ENCODE data around the gene CTDP1. TPM values are rescaled to one million over a fixed set of nuclear protein-coding genes. Genes with fewer than 3 reads are reported as not detected.

Gene CTDP1
- total RNA-seq, 1 experiment from 2014 or later = 33.7 TPM

DNA sequence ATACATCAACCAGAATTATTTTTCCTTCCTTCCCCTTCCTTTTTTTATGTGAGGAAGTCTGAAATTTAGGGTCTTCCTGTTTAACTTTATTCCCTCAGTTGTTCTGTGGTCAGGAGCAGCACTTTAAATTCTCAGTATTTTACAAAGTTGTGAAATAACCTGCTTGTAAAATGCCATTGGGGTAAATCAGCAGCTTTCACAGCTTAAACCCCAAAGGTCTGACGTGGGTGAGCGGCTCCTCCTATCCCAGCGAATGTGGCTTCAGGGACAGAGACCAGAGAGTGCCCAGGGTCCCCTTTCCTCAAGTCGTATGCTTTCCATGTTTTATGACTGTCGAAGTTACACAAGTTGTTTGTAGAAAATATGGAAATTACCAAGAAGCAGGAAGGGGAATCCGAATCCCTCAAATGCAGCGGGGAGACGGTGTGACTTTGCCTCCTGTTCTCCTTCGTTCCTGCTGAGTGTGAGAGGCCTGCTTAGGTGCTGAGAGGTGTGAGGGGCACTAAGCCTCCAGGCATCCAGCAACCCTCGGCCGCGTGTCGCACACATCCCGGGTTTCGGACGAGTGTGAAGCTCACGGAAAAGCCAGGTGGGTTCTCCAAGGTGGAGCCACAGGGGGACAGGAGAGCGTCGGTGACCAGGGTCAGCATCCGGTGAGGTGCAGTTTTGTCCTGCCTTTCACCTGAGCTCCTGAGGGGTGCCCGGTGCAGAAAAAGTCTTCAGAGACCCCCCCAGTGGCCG, 107.4 kb downstream of the CTDP1 start:
- Histone ChIP-seq H3K79me2 (ENCODE audit: insufficient read depth, low read length) (no peaks in the 10 kb centered on the region), H4K91ac (ENCODE audit: insufficient read length, low read depth, low read length) (no peak overlapping the region), H4K8ac (replicated peaks; ENCODE audit: insufficient read length, low read depth, low read length) (no peak overlapping the region), H2BK5ac (ENCODE audit: insufficient read length, low read length) (no peak overlapping the region), H3K27ac (ENCODE audit: insufficient read length, low read depth, low read length) (no peak overlapping the region), H2BK12ac (ENCODE audit: insufficient read length, low read depth, low read length) (no peak overlapping the region), H3K23me2 (ENCODE audit: insufficient read length, low read depth, low read length, poor library complexity, severe bottlenecking) (no peaks in the 10 kb centered on the region), H3K4me1 (ENCODE audit: insufficient read depth, low read length) (no peaks in the 10 kb centered on the region), H3K4ac (ENCODE audit: low read depth, low read length) (no peak overlapping the region), H3T11ph (ENCODE audit: low read length) (no peak overlapping the region), H3K27me3 (ENCODE audit: insufficient read depth, low read length) (peaks cover 19% of the 10 kb centered on the region; the same call in 1 of the 2 replicates), H3K23ac (ENCODE audit: insufficient read length, low read depth, low read length) (no peak overlapping the region), H3K9me3 (ENCODE audit: control insufficient read depth, low read depth, low read length) (no peaks in the 10 kb centered on the region), H2BK120ac (ENCODE audit: low read depth, low read length, poor library complexity, severe bottlenecking) (no peak overlapping the region), H3K79me1 (ENCODE audit: insufficient read depth, low read depth, low read length, poor library complexity, severe bottlenecking) (no peaks in the 10 kb centered on the region), H2BK15ac (ENCODE audit: low read depth, low read length) (no peak overlapping the region), H4K20me1 (ENCODE audit: control insufficient read depth, insufficient read depth, insufficient read length) (peaks cover 2% of the 10 kb centered on the region), H3K18ac (ENCODE audit: insufficient read length, low read depth, low read length) (no peak overlapping the region), H4K5ac (ENCODE audit: insufficient read length, low read depth, low read length) (no peak overlapping the region), H3K4me2 (ENCODE audit: insufficient read depth, insufficient read length, low read length) (no peak overlapping the region), H3K9ac (ENCODE audit: extremely low read depth, insufficient read length, low read length) (no peak overlapping the region), H3K14ac (ENCODE audit: insufficient read depth, low read length) (no peak overlapping the region), H3K56ac (ENCODE audit: insufficient read length, low read depth, low read length) (no peak overlapping the region), H2AK5ac (ENCODE audit: insufficient read length, low read length) (no peak overlapping the region), H2BK20ac (ENCODE audit: low read depth, low read length, poor library complexity, severe bottlenecking) (no peak overlapping the region), H2AFZ (ENCODE audit: low read length) (no peak overlapping the region)
- H3K4me3 Mint-ChIP-seq = peak overlapping the region; percentile 8 to 55; a peak in 1 of 5 replicates
- TF ChIP-seq, protein P1, sequence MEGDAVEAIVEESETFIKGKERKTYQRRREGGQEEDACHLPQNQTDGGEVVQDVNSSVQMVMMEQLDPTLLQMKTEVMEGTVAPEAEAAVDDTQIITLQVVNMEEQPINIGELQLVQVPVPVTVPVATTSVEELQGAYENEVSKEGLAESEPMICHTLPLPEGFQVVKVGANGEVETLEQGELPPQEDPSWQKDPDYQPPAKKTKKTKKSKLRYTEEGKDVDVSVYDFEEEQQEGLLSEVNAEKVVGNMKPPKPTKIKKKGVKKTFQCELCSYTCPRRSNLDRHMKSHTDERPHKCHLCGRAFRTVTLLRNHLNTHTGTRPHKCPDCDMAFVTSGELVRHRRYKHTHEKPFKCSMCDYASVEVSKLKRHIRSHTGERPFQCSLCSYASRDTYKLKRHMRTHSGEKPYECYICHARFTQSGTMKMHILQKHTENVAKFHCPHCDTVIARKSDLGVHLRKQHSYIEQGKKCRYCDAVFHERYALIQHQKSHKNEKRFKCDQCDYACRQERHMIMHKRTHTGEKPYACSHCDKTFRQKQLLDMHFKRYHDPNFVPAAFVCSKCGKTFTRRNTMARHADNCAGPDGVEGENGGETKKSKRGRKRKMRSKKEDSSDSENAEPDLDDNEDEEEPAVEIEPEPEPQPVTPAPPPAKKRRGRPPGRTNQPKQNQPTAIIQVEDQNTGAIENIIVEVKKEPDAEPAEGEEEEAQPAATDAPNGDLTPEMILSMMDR (conservative IDR thresholded peaks at IDR 0.05) = no peak
- no peak for DNase-seq
- peaks cover 2 to 5% of the 10 kb centered on the region in 2 experiments; a peak in 2 of 5 replicates for H3K9me3 Mint-ChIP-seq
- H3K27me3 Mint-ChIP-seq (ENCODE audit: low read depth) = peaks cover 81% of the 10 kb centered on the region
- no peaks in the 10 kb centered on the region; a peak in 1 of 4 replicates for H3K4me1 Mint-ChIP-seq
- no peak overlapping the region for H3K27ac Mint-ChIP-seq
- no CpG with 5 or more reads among the region's 22 CpGs for WGBS (ENCODE audit: extremely low coverage, insufficient read length, low lambda C conversion rate)
- H3K36me3 Mint-ChIP-seq (ENCODE audit: insufficient read depth in 1 of 3, low read depth in 3 of 3) = no peaks in the 10 kb centered on the region

All from H9 (cell line).